HCT116 (cell line): ENCODE measurements around the gene DCTN4.

ENCODE experiments used
- EZH2 ChIP-seq: fragments of 200-600 bp; sonication (generic); IDR thresholded peaks from 2 replicates; pipeline ENCODE4 v1.6.1; 2017; ENCODE audit warnings: antibody characterized with exemption, mixed run types
- EZH2phosphoT487 ChIP-seq: fragments of 200-600 bp; IDR thresholded peaks from 2 replicates; pipeline ENCODE4 v1.6.1; 2018; ENCODE audit warnings: antibody characterized with exemption, borderline replicate concordance
- POLR2A ChIP-seq: IDR thresholded peaks from 2 replicates; pipeline ENCODE4 v1.7.0; 2011; ENCODE audit warnings: borderline replicate concordance; ENCODE audit not compliant: insufficient read depth, insufficient read length; ENCODE audit errors: extremely low read depth
- TCF7L2 ChIP-seq: IDR thresholded peaks from 2 replicates; pipeline ENCODE4 v1.7.0; 2011; ENCODE audit warnings: borderline replicate concordance, inconsistent platforms; ENCODE audit not compliant: insufficient read depth, insufficient read length; ENCODE audit errors: extremely low read depth
- TF ChIP-seq, protein P1 (sequence below), 3 experiments: fragments of 200-600 bp in 1 of 3; sonication (generic) in 1 of 3; IDR thresholded peaks in 2 of 3; conservative IDR thresholded peaks in 1 of 3; 2 replicates each; pipeline ENCODE4 v1.5.1; 2012 to 2017; ENCODE audit warnings: low read depth in 2 of 3, low read length in 2 of 3, antibody characterized with exemption in 1 of 3, borderline replicate concordance in 1 of 3, control low read depth in 1 of 3, mild to moderate bottlenecking in 1 of 3, mixed read lengths in 1 of 3, mixed run types in 1 of 3, moderate library complexity in 1 of 3; ENCODE audit not compliant: insufficient read depth in 1 of 3

DNA sequence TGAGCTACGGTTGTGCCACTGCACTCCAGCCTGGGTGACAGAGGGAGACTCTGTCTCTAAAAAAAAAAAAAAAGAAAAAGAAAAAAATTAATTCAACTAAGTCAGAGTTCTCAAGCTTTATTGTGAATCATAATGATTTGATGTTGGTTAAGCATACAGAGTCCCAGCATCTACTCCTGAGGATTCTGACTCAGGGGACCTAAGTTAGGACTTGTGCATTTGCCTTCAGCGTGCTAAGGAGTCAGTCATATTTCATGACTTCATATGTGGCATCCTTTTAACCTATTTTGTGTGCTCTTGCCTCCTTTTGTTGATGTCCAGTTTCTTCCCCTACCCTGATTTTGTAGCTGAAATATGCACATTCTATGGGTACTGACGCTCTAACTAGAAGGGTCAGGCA is 94.9 kb downstream of the DCTN4 start:
- TF ChIP-seq TCF7L2 (no peak), EZH2phosphoT487 (no peak), EZH2 (no peak), POLR2A (no peak)
- TF ChIP-seq, protein P1, sequence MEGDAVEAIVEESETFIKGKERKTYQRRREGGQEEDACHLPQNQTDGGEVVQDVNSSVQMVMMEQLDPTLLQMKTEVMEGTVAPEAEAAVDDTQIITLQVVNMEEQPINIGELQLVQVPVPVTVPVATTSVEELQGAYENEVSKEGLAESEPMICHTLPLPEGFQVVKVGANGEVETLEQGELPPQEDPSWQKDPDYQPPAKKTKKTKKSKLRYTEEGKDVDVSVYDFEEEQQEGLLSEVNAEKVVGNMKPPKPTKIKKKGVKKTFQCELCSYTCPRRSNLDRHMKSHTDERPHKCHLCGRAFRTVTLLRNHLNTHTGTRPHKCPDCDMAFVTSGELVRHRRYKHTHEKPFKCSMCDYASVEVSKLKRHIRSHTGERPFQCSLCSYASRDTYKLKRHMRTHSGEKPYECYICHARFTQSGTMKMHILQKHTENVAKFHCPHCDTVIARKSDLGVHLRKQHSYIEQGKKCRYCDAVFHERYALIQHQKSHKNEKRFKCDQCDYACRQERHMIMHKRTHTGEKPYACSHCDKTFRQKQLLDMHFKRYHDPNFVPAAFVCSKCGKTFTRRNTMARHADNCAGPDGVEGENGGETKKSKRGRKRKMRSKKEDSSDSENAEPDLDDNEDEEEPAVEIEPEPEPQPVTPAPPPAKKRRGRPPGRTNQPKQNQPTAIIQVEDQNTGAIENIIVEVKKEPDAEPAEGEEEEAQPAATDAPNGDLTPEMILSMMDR (IDR thresholded peaks at IDR 0.05 in 2 of 3, conservative IDR thresholded peaks at IDR 0.05 in 1 of 3; ENCODE audit: borderline replicate concordance in 1 of 3, insufficient read depth in 1 of 3, low read depth in 2 of 3, low read length in 2 of 3) = no peak
